C4-2B (cell line): ENCODE results near the gene ARF1.

Experiments
- H3K27ac ChIP-seq: fragments of 450-650 bp; 2 replicates; pipeline ENCODE4 v1.5.1; 2017
- CTCF ChIP-seq: fragments of 450-650 bp; conservative IDR thresholded peaks from 2 replicates; pipeline ENCODE4 v1.5.1; 2017; ENCODE audit warnings: mild to moderate bottlenecking
- ZFX ChIP-seq: fragments of 450-650 bp; IDR thresholded peaks from 2 replicates; pipeline ENCODE4 v1.6.1; 2017

ARF1 gene

DNA sequence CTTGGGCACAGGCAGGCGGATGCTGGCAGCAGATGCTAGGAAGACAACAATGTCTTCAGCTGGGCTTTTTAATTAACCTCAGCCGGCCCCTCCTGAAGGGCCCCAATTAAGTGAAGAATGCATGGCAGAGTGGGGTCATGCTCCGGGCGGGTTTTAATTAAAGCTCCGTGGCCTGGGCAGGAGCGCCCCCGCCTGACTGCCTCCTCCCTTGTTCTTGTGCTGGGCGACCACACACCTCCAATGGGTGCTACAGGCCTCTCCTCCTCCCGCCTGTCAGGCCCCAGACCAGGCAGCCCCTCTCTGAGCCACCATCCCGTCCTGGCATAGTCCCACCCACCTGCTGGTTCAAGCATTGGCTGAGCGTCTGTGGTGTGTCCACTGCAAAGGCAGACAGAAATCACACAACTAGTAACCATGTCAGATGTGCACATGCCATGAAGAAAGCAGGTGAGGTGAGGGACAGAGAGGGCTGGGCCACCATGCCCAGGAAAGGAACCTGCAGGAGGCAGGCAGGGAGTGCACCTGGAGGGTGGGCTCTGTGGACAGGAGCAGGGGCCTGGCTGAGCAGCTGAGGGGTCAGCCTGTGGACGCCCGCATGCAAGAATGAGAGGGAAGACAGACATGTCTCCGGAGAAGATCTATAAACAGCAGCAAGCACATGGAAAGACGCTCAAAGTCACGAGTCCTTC is 8.5 kb upstream of the ARF1 start:
- TF ChIP-seq ZFX (no peak), CTCF (no peak; the same call in 1 of the 2 replicates)
- no peak overlapping the region for H3K27ac ChIP-seq

DNA sequence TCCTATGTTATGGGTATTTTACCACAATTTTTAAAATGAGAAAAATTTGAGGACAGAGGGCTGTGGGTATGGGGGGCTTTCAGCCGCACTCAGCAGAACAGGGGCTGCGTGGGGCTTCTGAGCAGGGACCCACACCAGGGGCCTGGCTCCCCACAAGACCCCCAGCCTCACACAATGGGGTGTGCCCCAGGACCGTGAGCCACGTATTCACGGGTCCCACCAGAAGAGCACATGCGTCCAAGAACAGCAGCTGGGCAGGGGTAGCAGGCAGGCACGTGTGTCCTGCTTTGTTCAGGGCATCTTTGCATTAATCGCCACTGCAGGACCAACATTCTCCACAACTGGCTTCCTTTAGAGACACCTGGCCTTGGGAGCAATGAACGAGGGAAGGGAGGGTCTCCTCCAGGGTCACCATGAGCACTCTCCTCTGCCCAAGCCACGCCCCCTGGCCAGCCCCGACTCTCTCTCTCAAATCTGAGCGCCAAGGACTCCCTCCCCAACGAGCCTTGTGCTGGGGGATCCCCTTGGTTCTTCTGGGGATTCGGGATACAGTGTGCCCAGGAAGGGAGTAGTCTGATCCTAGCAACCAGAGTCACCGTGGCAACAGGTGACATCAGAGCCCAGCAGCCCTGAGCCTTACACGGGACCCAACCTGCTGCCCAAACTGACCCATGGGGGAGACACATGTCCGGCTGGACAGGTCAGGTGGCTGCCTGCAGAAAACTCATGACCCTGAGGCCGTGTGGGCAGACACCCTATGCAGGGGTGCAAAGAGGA is 7.4 kb upstream of the ARF1 start:
- H3K27ac ChIP-seq = no peak overlapping the region
- TF ChIP-seq CTCF (no peak), ZFX (no peak)

GRCh38 chr1:228075801-228076271 is 6.7 kb upstream of the ARF1 start:
- no peak overlapping the region for H3K27ac ChIP-seq
- TF ChIP-seq CTCF (no peak), ZFX (no peak)

DNA sequence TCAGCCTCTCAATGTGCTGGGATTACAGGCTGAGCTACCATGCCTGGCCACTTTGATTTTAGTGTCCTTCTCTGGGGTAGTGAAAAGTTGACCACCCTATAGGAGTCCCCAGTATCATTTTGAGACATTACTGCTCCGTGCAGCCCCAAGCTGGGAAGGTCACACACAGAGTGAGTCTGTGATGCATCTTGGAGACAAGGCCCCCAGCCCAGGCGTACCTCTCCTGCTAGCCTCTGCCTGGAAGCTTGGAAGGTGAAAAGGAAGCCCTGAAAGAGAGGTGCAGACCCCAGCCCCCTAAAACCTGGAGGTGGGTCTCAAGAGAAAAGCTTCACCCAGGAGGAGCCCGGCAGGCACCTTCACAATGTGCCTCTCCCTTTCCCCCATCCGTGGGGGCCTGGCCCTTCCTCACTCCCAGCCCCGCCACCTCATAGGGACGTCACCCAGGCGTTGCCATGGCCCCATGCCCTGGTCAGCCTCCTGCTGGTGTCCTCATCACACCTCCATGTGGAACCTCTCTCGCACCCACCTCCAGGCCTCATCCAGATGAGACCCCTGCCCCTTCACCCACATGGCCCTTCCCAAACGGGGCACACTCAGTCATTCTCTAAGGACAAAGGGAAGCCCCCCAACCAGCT is 5.6 kb upstream of the ARF1 start:
- no peak for TF ChIP-seq ZFX
- no peak for TF ChIP-seq CTCF

GRCh38 chr1:228077565-228078330 is 4.8 kb upstream of the ARF1 start:
- no peak overlapping the region for H3K27ac ChIP-seq

More for the DNA sequence above, 5.6 kb upstream of the ARF1 start:
- H3K27ac ChIP-seq = no peak overlapping the region

GRCh38 chr1:228079013-228079412 is 3.5 kb upstream of the ARF1 start:
- no peak overlapping the region for H3K27ac ChIP-seq
- no peak for TF ChIP-seq ZFX

More at GRCh38 chr1:228077565-228078330, 4.8 kb upstream of the ARF1 start:
- no peak for TF ChIP-seq CTCF
- no peak for TF ChIP-seq ZFX

GRCh38 chr1:228079601-228080263 is 2.8 kb upstream of the ARF1 start:
- H3K27ac ChIP-seq = no peak overlapping the region
- TF ChIP-seq CTCF (no peak), ZFX (no peak)
